C1 segment of cervical spinal cord (tissue), 14 donors: ENCODE data around the gene PCDH15.

Source experiments
- DNase-seq, 14 donors: peaks; one replicate each; lab custom pipeline; 2025; lab: John Stamatoyannopoulos, UW

Gene PCDH15

DNA sequence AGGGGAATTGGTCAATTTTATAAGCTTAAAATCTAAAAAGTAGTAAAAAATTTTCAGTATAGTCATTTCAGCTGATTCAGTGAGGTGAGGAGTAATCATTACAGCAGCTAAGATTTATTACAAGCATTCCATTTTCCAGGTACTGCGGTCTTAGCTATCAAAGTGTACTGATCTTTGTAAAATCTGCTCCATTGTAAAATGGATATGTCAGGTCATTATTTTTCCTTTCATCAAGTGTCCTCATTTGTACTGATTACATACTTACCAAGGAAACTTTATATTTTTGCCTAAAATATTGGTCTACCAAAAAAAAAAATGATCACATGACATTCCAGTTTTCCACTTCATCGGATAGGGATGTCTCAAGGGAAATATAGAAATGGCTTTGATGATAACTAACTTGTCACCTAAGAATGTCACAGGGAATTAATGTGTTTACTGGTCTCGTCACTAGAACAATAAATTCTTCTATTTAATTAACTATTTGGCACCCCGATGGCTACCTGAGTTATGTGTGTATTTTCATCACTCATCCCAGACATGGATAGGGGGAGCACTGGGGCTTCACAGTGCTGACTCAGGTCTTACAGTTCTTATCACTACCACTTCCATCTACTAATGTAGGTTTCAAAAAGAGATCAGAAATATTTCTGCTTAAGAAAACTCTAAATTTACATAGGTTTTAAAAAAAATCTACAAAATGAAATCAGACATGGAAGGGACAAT is 948.4 kb downstream of the PCDH15 start:
- no peak for DNase-seq

DNA sequence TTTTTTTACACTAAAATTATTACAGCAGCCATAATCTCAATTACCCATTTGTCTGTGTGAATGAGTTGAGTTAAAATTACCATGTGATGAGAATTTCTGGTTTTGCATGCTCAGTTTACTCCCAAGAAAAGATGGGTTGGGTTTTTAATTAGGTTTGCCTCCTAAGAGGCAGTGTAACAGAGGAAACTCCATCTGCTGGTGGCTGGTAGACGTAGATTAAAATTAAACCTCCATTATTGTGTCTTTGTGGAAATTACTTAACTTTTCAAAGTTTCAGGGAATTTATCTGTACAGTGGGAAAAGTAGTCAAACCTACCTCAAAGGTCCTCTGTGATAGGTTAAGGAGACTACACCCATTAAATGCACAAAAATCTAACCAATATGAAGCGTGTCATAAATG is 954.2 kb downstream of the PCDH15 start:
- no peak for DNase-seq

DNA sequence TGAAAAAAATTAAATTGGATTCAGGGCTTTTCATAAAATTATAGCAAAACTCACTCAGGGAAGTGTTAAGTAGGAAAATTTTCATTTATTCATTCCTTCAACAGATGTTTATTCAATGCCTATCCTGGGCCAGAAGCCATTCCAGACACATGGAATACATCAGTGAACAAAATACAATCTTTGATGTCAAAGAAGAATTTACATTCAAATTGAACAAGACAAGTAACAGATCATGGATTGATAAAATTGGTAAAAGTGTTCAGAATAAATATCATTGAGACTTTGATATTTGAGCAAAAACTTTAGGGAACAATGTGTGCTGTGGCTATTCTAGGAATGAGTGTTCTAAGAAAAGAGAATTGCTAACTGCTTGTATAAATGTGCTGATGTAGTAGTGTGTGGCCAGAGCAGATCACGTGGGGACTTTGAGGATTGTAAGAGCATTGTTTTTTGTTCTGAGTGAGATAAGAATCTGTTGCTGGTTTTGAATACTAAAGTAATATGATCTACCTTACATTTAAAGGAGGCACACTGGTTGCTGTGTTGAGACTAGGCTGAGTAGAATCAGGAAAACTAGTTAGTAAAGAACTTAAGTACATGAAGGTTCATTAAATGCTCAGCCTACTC is 957.2 kb downstream of the PCDH15 start:
- no peak for DNase-seq

DNA sequence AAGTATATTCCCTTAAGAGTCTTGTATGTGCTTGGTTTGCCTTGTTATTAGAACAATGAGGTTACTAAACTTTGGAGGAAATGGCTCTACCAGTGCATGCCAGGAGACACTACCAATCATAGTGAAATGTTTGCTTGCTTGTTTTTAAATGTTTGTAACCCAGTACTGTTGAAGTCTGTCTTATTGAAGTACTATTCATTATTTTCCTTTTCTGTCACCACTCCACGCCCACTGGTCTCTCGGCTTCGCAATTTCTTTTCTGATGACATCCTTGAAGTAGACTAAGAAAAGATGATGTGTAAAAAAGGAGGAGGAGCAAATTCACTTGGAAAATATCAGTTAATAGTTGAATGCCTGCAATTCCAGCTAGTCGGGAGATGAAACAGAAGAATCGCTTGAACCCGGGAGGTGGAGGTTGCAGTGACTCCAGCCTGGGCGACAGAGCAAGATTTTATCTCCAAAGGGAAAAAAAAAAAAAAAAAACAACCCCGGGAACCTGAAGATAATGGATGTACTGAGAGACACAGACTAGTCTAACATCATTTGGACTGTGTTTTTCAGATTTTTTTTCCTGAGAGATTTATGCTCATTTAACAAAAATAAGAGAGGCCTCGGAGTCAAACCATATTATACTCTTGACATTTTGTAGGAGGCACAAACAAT is 959.4 kb downstream of the PCDH15 start:
- DNase-seq, result no peak

DNA sequence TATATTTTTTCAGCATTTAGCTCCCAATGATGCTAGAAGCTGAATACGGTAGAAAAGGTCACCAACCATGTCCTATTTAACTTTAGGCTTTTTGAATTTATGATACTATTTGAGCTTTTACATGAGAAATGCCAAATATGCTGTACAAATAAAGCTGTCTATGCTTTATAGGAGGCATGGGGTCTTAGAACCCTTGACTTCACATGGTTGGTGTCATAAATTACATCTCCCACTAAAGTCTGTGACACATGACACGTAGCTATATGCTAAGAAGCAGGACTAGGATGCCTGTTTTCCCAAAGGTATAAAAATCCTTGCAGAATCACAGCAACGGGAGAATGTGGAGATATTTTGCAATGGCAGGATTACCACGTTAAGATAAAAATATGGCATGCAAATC is 960.4 kb downstream of the PCDH15 start:
- no peak for DNase-seq

DNA sequence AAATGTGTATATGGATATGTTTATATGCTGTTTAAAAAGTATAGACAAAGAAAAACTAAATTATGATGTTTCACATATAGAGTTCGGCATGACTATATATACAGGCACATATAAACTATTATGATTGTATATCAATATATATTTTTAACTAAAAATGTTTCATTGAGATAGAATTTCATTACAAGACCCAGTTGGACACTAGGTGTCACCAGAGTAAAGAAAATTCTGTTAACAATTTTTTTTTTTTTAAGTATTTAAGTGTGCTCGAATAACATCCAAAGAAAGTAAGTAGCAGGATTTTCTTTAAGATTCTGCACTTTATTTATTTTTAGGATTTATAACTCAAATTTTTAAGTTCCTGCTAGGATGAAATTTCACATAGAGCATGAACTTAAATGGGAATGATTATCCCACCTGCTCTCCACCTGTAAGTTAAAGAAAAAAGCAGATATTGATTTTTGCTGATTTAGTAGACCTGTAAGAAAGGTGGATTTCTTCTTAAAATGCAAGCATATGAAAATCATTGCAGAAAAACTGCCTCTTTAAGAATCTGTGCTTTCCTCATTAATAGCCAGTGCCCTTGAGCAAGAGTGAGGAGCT is 961.5 kb downstream of the PCDH15 start:
- no peak for DNase-seq

DNA sequence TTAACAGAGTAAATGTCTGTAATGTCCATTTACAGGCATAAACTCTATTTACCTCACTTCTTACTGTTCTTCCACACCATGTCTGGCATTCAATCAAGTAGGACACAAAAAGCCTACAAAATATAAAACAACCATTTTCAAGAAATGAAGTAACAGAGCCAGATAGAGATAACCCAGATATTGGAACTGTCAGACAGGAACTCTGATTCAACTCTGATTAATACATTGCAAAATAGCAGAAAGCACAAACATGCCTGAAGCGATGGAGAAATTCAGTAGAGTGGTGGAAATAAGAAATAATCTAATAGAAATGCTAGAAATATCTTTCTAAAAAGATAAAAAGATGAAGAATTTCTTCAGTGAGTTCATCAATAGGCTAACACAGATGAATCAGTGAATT is 964.4 kb downstream of the PCDH15 start:
- DNase-seq, result no peak

DNA sequence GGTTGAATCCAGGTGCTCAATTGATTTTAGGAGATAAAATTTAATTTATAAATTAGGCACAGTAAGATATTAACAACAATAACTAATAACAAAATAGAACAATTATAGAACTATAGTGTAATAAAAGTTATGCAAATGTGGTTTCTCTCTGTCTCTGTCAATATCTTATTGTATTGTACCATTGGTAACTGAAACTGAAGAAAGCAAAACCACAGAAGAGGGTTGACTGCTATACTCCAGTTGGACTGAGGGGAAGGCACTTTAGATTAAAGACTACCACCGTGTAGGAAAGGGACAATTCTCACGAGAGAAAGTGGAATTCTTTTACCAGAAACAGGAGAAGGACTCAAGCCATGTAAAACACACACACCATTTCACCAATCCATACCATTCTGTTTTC is 967.1 kb downstream of the PCDH15 start:
- DNase-seq, result no peak

DNA sequence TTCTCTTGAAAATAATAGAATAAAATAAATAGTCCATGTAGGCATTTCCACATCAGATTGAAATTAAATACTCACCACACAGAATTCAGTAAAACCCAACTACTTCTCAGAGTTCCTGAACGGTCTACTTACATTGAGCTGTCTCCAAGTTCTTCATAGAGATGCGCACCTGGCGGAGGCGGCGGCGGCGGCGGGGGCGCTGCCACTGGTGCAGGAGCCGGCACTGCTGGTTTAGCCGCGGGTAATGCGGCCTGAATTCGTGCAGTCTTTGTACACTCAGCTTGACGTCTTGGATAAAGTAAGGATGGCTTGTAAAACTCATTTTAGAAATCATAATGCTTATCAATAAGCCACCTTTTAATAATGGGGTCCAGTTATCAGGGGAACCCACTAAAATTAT is 973.8 kb downstream of the PCDH15 start:
- no peak for DNase-seq

DNA sequence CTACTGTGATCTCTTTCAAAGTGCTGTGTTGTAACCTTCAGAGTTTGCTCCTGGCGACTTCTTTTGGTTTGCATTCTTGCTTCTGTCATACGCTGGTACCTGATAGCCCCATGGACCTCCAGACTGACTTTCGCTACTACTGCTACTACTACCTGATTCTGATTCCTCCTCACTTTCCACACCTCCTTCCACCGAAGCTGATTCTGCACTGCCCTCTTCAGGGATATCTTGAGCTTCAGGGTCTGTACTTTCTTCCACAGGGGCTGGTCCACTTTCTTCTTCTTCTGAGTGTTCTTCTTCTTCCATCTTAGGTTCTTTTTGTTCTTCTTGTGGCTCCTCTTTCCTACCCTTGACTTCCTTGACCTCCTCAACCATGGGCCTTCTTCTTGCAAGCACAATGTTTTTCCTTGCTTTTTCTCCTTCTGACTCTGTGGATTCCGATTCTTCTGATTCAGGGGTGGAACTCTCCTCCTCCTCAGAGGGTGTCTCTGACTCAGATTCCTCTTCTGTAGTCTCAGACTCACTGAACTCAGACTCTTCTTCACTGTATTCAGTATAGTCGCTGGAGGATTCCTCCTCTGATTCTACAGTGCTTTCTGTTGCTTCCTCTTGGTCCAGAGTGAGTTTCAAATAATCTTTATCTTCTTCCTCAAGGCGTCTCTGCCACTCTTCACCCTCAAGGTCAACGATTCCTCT is 992.2 kb downstream of the PCDH15 start:
- no peak for DNase-seq

DNA sequence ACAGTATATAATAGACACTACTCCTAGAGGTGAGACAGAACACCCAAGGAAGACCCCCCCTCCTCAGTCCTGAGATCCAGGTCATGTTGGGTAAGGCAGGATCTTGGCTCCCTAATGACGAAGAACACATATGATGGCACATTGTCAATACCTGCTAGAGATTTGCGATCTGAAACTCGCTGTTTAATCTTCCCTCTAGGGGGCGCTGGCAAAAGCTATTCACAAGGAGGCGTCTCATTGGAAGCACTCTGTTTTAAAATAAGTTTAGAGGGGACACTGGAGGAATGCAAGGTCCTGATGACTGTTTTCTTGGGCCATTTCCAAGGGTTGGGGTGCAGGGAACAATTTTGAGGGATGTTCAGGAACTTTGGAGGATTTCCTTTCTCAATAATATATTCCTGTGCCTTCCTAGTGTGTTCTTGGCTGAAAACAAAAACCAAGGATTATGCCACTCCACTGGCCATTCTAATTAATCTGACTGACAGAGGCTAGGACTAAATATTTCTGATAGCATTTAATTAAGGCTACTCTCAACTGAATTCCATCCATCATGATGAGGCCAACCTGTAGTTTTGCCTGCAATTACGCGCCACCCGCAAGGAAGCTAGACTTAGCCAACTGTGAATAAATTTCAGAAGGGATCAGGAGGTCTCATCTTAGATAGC is 1014.7 kb downstream of the PCDH15 start:
- DNase-seq, result no peak

DNA sequence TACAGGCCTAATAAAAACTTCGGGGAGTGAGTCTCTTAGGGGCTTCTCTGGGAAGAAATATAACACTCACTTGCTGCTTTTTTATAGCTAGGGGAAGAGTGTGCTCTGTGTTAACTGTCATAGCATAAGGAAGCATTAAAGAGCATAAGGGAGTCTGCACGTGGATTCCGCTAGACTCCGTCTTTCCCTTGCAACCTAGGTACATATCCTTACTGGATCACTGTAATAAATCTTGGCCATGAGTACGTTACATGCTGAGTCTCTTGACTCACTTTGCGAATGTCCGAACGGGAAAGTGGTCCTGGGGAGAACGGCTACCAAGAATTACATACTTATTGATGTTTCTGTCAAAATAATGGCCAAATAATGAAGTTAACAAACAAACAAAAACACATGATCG is 1029.3 kb downstream of the PCDH15 start:
- no peak for DNase-seq

DNA sequence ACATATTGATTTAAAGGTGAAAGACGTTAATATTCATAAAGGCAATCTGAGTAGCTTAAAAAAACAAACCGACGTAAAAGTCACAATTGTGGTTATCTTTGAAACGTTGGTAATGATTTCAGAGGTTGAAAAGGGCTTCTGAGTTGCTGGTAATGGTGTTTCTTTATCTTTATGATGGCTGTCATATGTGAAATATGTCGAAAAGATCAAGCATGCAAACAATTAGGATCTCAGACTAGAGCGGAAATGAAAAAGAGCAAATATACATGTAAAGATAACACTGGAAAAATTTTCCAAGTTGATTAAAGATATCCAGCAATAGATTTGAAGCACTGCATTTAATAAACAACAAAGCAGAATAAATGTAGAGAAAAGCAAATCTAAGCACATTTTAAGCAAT is 1030.1 kb downstream of the PCDH15 start:
- DNase-seq, result no peak

DNA sequence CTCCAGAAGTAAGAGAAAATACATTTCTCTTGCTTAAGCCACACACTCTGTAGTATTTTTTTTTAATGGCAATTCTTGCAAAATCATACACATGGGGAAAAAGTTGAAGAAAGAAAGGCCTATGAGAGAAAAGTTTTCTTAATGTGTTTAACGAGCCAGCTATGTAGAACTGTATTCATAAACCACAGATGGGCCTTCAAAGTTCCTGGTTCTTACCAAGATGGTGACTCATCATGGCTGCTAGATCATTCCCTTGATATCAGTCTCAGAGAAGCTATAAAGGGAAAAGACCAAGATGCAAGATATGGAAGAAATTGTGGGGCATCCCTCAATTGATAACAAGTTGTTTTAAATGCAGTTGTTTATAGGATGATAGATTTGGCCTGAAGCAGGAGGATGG is 1035.7 kb downstream of the PCDH15 start:
- no peak for DNase-seq

DNA sequence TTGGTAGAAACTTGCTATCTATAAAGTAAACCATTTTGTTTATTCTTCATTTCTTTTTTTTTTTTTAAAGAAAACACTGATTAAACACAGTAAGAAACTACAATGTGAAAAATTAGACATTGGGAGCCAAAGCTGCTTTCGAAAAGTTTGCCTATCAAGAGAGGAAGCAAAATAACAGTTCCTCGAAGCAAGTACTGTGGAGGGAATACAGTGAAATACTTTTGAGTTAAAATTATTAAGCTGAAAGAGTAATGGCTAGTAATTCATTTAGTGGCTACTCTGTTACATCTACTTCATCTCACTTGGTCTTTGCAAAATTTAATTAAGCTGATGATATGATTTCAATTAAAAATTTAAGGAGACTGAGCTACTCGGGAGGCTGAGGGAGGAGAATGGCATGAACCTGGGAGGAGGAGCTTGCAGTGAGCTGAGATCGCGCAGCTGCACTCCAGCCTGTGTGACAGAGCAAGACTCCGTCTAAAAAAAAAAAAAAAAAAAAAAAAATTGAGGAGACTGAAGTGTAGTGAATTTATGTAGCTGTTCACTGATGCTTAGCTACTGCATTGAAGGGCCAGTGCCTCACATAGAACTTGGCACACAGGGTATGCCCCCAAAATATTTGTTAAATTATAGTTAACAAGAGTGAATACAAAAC is 1046.3 kb downstream of the PCDH15 start:
- no peak for DNase-seq
